H1 (cell line): ENCODE data around the gene FKBP1A. TPM values are rescaled to one million over a fixed set of nuclear protein-coding genes. Genes with fewer than 3 reads are reported as not detected.

Experiments used
- CTCF ChIA-PET: fragments of 300-600 bp; sonication (Branson Sonifier 250); formaldehyde crosslinking; loops from one replicate; lab custom pipeline; 2021; ENCODE audit not compliant: partially characterized antibody; lab: Charles Lee
- POLR2A ChIA-PET: fragments of 300-600 bp; sonication (Branson Sonifier 250); formaldehyde crosslinking; loops from one replicate; lab custom pipeline; 2021; ENCODE audit warnings: inconsistent platforms; ENCODE audit not compliant: partially characterized antibody; lab: Charles Lee
- DNase-seq, 2 experiments: peaks; one replicate each; pipeline versions ENCODE4 v3.0.0 to v3.0.0-alpha.2; 2010 to 2022; ENCODE audit warnings: low spot score in 2 of 2, low read depth in 1 of 2, mixed read lengths in 1 of 2
- FAIRE-seq: peaks from 2 replicates; lab custom pipeline; 2011; peaks lifted over from hg19 to GRCh38; lab: Jason Lieb, UNC
- H2AFZ ChIP-seq: 2 replicates; pipeline ENCODE4 v1.8.1; 2012; ENCODE audit warnings: low read length, inconsistent platforms
- H2AK5ac ChIP-seq: 2 replicates; pipeline ENCODE4 v1.6.1; 2013; ENCODE audit warnings: low read depth, low read length
- H2BK120ac ChIP-seq: replicated peaks from 2 replicates; pipeline ENCODE3; 2013; ENCODE audit warnings: low read depth, low read length, inconsistent platforms
- H2BK12ac ChIP-seq: 2 replicates; pipeline ENCODE4 v1.6.1; 2013; ENCODE audit warnings: low read depth, low read length
- H2BK15ac ChIP-seq: 2 replicates; pipeline ENCODE4 v1.6.1; 2013; ENCODE audit warnings: low read length
- H2BK20ac ChIP-seq: 2 replicates; pipeline ENCODE4 v1.6.1; 2013; ENCODE audit warnings: low read length
- H2BK5ac ChIP-seq: 2 replicates; pipeline ENCODE4 v1.6.1; 2013; ENCODE audit warnings: low read depth, low read length
- H3K14ac ChIP-seq: 2 replicates; pipeline ENCODE4 v1.6.1; 2013; ENCODE audit warnings: inconsistent platforms; ENCODE audit not compliant: insufficient read length
- H3K18ac ChIP-seq: 2 replicates; pipeline ENCODE4 v1.6.1; 2013; ENCODE audit warnings: low read length; ENCODE audit errors: extremely low read depth
- H3K23ac ChIP-seq: 2 replicates; pipeline ENCODE4 v1.6.1; 2013; ENCODE audit warnings: inconsistent platforms; ENCODE audit not compliant: insufficient read length
- H3K23me2 ChIP-seq: 2 replicates; pipeline ENCODE4 v1.6.1; 2013; ENCODE audit warnings: low read depth, low read length
- H3K27ac ChIP-seq: 2 replicates; pipeline ENCODE4 v1.6.1; 2011; ENCODE audit warnings: low read depth, low read length, inconsistent platforms
- H3K27me3 ChIP-seq, 4 experiments: replicated peaks in 1 of 4; 1 replicate in 1 of 4; 2 replicates in 3 of 4; pipeline versions ENCODE4 v1.6.1 to v1.8.1; 2011 to 2013; ENCODE audit warnings: low read length in 3 of 4, mild to moderate bottlenecking in 3 of 4, inconsistent platforms in 2 of 4, mixed read lengths in 2 of 4, moderate library complexity in 1 of 4; ENCODE audit not compliant: control insufficient read depth in 3 of 4, insufficient read depth in 3 of 4; ENCODE audit errors: extremely low read depth in 1 of 4
- H3K36me3 ChIP-seq, 4 experiments: 2 replicates each; pipeline versions ENCODE4 v1.6.1 to v1.8.1; 2011 to 2013; ENCODE audit warnings: mild to moderate bottlenecking in 4 of 4, low read length in 3 of 4, moderate library complexity in 2 of 4, control low read depth in 1 of 4, inconsistent platforms in 1 of 4; ENCODE audit not compliant: insufficient read depth in 4 of 4, control insufficient read depth in 2 of 4
- H3K4ac ChIP-seq: replicated peaks from 2 replicates; pipeline ENCODE3; 2013; ENCODE audit warnings: low read length, low read depth, mixed read lengths, inconsistent platforms; ENCODE audit not compliant: insufficient read length
- H3K4me1 ChIP-seq, 4 experiments: replicated peaks in 1 of 4; 1 replicate in 1 of 4; 2 replicates in 3 of 4; pipeline versions ENCODE4 v1.6.1 to v1.8.1; 2011 to 2013; ENCODE audit warnings: low read length in 3 of 4, inconsistent platforms in 2 of 4, mixed read lengths in 1 of 4; ENCODE audit not compliant: insufficient read depth in 4 of 4, control insufficient read depth in 3 of 4
- H3K4me2 ChIP-seq, 2 experiments: 2 replicates each; pipeline versions ENCODE4 v1.6.1 to v1.8.1; 2011 to 2013; ENCODE audit warnings: low read depth in 2 of 2, low read length in 2 of 2, control low read depth in 1 of 2, inconsistent platforms in 1 of 2, mild to moderate bottlenecking in 1 of 2; ENCODE audit not compliant: insufficient read depth in 1 of 2
- H3K4me3 ChIP-seq, 4 experiments: fragments of 200-600, 300-600 bp in 1 of 4; sonication (generic), shearing (Covaris generic), sonication (Bioruptor Twin) in 1 of 4; 2 replicates each; pipeline versions ENCODE4 v1.5.1 to v1.8.1; 2011 to 2016; ENCODE audit warnings: low read length in 4 of 4, low read depth in 3 of 4, control low read depth in 2 of 4, inconsistent platforms in 2 of 4, mild to moderate bottlenecking in 2 of 4, mixed read lengths in 1 of 4, moderate library complexity in 1 of 4; ENCODE audit not compliant: insufficient read depth in 2 of 4; ENCODE audit errors: extremely low read depth in 1 of 4
- H3K56ac ChIP-seq: replicated peaks from 2 replicates; pipeline ENCODE3; 2013; ENCODE audit warnings: low read depth, mild to moderate bottlenecking, mixed read lengths, low read length, inconsistent platforms; ENCODE audit not compliant: insufficient read length
- H3K79me1 ChIP-seq: 2 replicates; pipeline ENCODE4 v1.6.1; 2013; ENCODE audit warnings: low read depth, low read length, control low read depth
- H3K79me2 ChIP-seq, 2 experiments: 2 replicates each; pipeline versions ENCODE4 v1.6.1 to v1.8.1; 2012 to 2013; ENCODE audit warnings: low read length in 2 of 2, mild to moderate bottlenecking in 2 of 2, inconsistent platforms in 1 of 2; ENCODE audit not compliant: insufficient read depth in 2 of 2, control insufficient read depth in 1 of 2
- H3K9ac ChIP-seq, 4 experiments: replicated peaks in 1 of 4; 1 replicate in 1 of 4; 2 replicates in 3 of 4; pipeline versions ENCODE4 v1.6.1 to v1.8.1; 2011 to 2013; ENCODE audit warnings: low read depth in 3 of 4, low read length in 3 of 4, control low read depth in 2 of 4, mild to moderate bottlenecking in 2 of 4, moderate library complexity in 2 of 4, inconsistent platforms in 1 of 4; ENCODE audit errors: extremely low read depth in 1 of 4
- H3K9me3 ChIP-seq, 2 experiments: 2 replicates each; pipeline versions ENCODE4 v1.6.1 to v1.8.1; 2012 to 2013; ENCODE audit warnings: mild to moderate bottlenecking in 2 of 2, moderate library complexity in 2 of 2, control low read depth in 1 of 2, inconsistent platforms in 1 of 2, low read depth in 1 of 2, low read length in 1 of 2, mixed read lengths in 1 of 2; ENCODE audit not compliant: insufficient read depth in 2 of 2
- H4K20me1 ChIP-seq, 2 experiments: replicated peaks in 1 of 2; 2 replicates each; pipeline versions ENCODE3 to v1.8.1; 2011 to 2013; ENCODE audit warnings: inconsistent platforms in 2 of 2, low read length in 2 of 2, mild to moderate bottlenecking in 1 of 2; ENCODE audit not compliant: insufficient read depth in 2 of 2, control insufficient read depth in 1 of 2
- H4K5ac ChIP-seq: 2 replicates; pipeline ENCODE4 v1.6.1; 2013; ENCODE audit warnings: low read length, low read depth, mixed read lengths, inconsistent platforms; ENCODE audit not compliant: insufficient read length
- H4K8ac ChIP-seq: 2 replicates; pipeline ENCODE4 v1.8.0; 2013; ENCODE audit warnings: mild to moderate bottlenecking, moderate library complexity, low read length, inconsistent platforms; ENCODE audit not compliant: insufficient read depth; ENCODE audit errors: extremely low read depth
- H4K91ac ChIP-seq: replicated peaks from 2 replicates; pipeline ENCODE3; 2013; ENCODE audit warnings: low read length, mixed read lengths, inconsistent platforms; ENCODE audit not compliant: insufficient read length
- CBX5 ChIP-seq: fragments of 300-800, 300-1000 bp; sonication (generic); IDR thresholded peaks from 2 replicates; pipeline ENCODE4 v1.7.1; 2016; ENCODE audit warnings: antibody characterized with exemption, low read length, low read depth
- CEBPB ChIP-seq: IDR thresholded peaks from 2 replicates; pipeline ENCODE4 v1.6.1; 2012; ENCODE audit warnings: low read depth, low read length
- E2F6 ChIP-seq: IDR thresholded peaks from 2 replicates; pipeline ENCODE4 v1.6.1; 2012; ENCODE audit warnings: inconsistent platforms
- EZH2 ChIP-seq: fragments of 200-600 bp; sonication (generic); IDR thresholded peaks from 2 replicates; pipeline ENCODE4 v1.7.1; 2012; ENCODE audit warnings: low read depth, mild to moderate bottlenecking, moderate library complexity, low read length, inconsistent platforms; ENCODE audit not compliant: severe bottlenecking
- FOSL1 ChIP-seq: IDR thresholded peaks from 2 replicates; pipeline ENCODE4 v1.6.1; 2011; ENCODE audit warnings: mild to moderate bottlenecking, low read depth, low read length, moderate library complexity; ENCODE audit not compliant: insufficient read depth
- HDAC6 ChIP-seq: IDR thresholded peaks from one replicate; pipeline ENCODE4 v1.7.1; 2012; ENCODE audit warnings: low read depth, mild to moderate bottlenecking, inconsistent platforms, low read length, moderate library complexity
- JUND ChIP-seq: IDR thresholded peaks from 2 replicates; pipeline ENCODE4 v1.6.1; 2011; ENCODE audit warnings: mild to moderate bottlenecking, improper control_type of control experiment, low read length
- KDM4A ChIP-seq: IDR thresholded peaks from one replicate; pipeline ENCODE4 v1.7.1; 2012; ENCODE audit warnings: low read depth, mild to moderate bottlenecking, moderate library complexity, low read length, inconsistent platforms; ENCODE audit not compliant: severe bottlenecking
- NRF1 ChIP-seq: IDR thresholded peaks from 2 replicates; pipeline ENCODE4 v1.6.1; 2011; ENCODE audit warnings: mild to moderate bottlenecking, low read depth, low read length, improper control_type of control experiment
- SIX5 ChIP-seq: IDR thresholded peaks from 2 replicates; pipeline ENCODE4 v1.6.1; 2011; ENCODE audit warnings: mild to moderate bottlenecking, low read depth, low read length
- TAF7 ChIP-seq: optimal IDR thresholded peaks from 2 replicates; pipeline ENCODE3; 2011; ENCODE audit warnings: low read depth, mild to moderate bottlenecking, inconsistent platforms, low read length, moderate library complexity, borderline replicate concordance
- TCF12 ChIP-seq: IDR thresholded peaks from 2 replicates; pipeline ENCODE4 v1.6.1; 2011; ENCODE audit warnings: low read depth, mild to moderate bottlenecking, low read length
- WGBS, 2 experiments: shearing (Covaris generic) in 1 of 2; methylation state at CpG; one replicate each; pipeline versions ENCODE4 v1.1.6 to v1.1.7; 2013 to 2015; ENCODE audit warnings: low lambda C conversion rate in 2 of 2, mixed read lengths in 2 of 2, inconsistent platforms in 1 of 2, low coverage in 1 of 2, missing lambda C conversion rate in 1 of 2; ENCODE audit not compliant: insufficient replicate concordance in 2 of 2, insufficient coverage in 1 of 2, insufficient read length in 1 of 2; ENCODE audit errors: extremely low coverage in 1 of 2, missing lambda C conversion rate in 1 of 2; 5-methylcytosine and 5-hydroxymethylcytosine counted together
- polyA plus RNA-seq, 7 experiments: library from polyadenylated mRNA; depleted of rRNA in 3 of 7; stranded (reverse) in 5 of 7; unstranded in 2 of 7; fragments of >200 nt in 5 of 7; fragments of 200-250 nt in 2 of 7; gene quantifications; 1 replicate in 5 of 7; 2 replicates in 1 of 7; 4 replicates in 1 of 7; pipeline versions ENCODE4 v1.2.1 to v1.2.3, GENCODE V29; 2011 to 2013; ENCODE audit warnings: missing spikeins in 2 of 7, mixed read lengths in 2 of 7
- total RNA-seq: library from RNA; stranded (reverse); fragmentation: NEBNext Ultra II Directional; extraction: Animal tissue kit (Norgen Biotek cat#: 25700); gene quantifications from 2 replicates; pipeline ENCODE4 v1.2.1, GENCODE V29; 2021

The FKBP1A gene
- total and polyA plus RNA-seq, 2 of the 8 experiments (the other 6 are each of a cell fraction or from before 2014, with no cell fraction given), result 250 to 685 TPM

- Histone ChIP-seq H4K5ac (no peak overlapping the region), H3K56ac (no peak overlapping the region), H3K4me1 (peaks cover 0 to 2% (median 0%) of the 10 kb centered on the region in 4 experiments; a peak in 2 of 7 replicates), H2BK120ac (no peak overlapping the region), H4K91ac (no peak overlapping the region), H3K36me3 (no peaks in the 10 kb centered on the region), H3K14ac (no peak overlapping the region), H3K23ac (no peak overlapping the region), H2BK20ac (no peak overlapping the region), H3K9ac (no peak overlapping the region), H3K27me3 (no peaks in the 10 kb centered on the region), H3K4ac (no peak overlapping the region), H3K9me3 (no peaks in the 10 kb centered on the region), H4K8ac (no peak overlapping the region), H3K79me1 (peaks cover 27% of the 10 kb centered on the region), H3K18ac (no peak overlapping the region), H3K4me3 (no peak overlapping the region), H2AFZ (no peak overlapping the region), H2BK5ac (no peak overlapping the region), H3K4me2 (no peak overlapping the region), H3K79me2 (peaks cover 24 to 99% of the 10 kb centered on the region in 2 experiments), H2BK12ac (no peak overlapping the region), H3K27ac (no peak overlapping the region), H4K20me1 (peaks cover 21 to 48% of the 10 kb centered on the region in 2 experiments), H2AK5ac (no peak overlapping the region), H3K23me2 (no peaks in the 10 kb centered on the region), H2BK15ac (no peak overlapping the region)
- 84% methylated on average over 5 of the region's 5 CpGs; no CpG with 5 or more reads in 1 of the 2 experiments for WGBS, 2 experiments
- ChIA-PET POLR2A (interaction anchor here (0.6 to 2.9 kb wide), 5 partner anchors 8 to 62 kb away, joined by 3 to 9 read pairs (median 5); no protein-coding TSS in a partner anchor), CTCF (interaction anchor here (0.9 to 4.5 kb wide), 7 partner anchors 9 to 85 kb away, joined by 3 to 23 read pairs (median 3); no protein-coding TSS in a partner anchor)
- DNase-seq, result no peak
- no peak for FAIRE-seq
- no peak for TF ChIP-seq E2F6
- no peak for TF ChIP-seq JUND
- TF ChIP-seq TCF12, result no peak
- no peak for TF ChIP-seq HDAC6
- no peak for TF ChIP-seq CEBPB
- no peak for TF ChIP-seq KDM4A
- TF ChIP-seq EZH2, result no peak
- no peak for TF ChIP-seq FOSL1
- TF ChIP-seq TAF7, result no peak
- no peak for TF ChIP-seq SIX5
- TF ChIP-seq NRF1, result no peak
- TF ChIP-seq CBX5, result no peak
Observed at GRCh38 chr20:1383623-1384404, 9.0 kb downstream of the FKBP1A start.
